Measurements from ENCODE around the gene ZNF860.

The ZNF860 gene

DNA sequence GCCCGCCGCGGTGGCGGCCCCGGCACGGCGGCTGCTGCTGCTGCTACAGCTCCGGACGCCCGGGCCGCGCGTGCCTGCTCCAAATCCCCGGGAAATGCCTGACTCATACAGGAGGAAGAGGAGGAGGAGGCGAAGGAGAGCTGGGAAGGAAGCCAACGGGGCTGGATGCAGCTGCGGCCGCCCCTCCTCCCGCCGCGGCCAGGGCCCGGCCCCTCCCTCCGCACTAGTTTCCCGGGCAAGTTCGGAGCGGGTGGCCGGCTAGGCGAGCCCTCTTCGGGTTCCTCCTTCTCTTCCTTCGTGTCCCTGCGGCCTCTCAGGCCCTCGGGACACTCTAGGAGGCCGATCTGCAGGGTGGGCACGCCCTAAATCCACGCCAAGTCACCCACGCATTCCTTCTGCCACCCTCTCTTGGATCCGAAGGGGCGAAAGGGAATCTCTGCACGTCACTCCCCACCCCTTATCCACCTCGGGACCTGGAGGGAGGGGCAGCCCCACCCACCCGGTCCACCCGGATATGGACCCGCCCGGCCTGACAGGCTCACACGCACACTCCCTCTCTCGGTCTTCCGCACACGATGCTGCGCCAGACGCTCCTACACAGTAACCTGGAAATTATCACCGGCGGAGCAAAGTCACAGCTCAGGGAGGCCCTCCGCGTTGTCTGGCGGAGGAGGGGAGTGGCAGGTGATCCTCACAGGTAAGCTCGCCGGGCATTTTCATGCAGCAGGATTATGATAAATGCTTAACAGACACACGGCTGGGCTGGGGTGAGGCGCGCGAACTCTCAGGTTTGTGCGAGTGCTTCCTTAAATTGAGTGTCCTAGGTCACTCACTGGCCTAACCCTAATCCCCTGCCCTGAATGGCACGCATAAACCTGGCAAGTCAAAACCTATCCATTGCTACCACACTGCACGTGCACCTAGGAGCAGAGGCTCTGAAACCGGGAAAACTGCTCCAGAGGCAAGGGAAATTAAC lies at the start of gene ZNF860, which contains the start of gene OSBPL10:
TSS of gene ZNF860 (plus strand) at position 545 of the 976 bp plus-strand sequence. CDS start 7,330 bp downstream, outside the sequence.
TSS of gene OSBPL10 (minus strand) at position 57 of the 976 bp plus-strand sequence. CDS start 83 bp downstream, outside the sequence.
- DNase-seq, result peak; percentile 92
- in situ Hi-C loops (cut with HindIII; ENCODE audit: low pct_ligation_motif_present, low pct_unique_long_range_greater_than_20kb, low sequenced_read_pairs), result no loop called here

- in situ Hi-C loops (cut with HindIII; ENCODE audit: low pct_ligation_motif_present, low pct_unique_long_range_greater_than_20kb, low sequenced_read_pairs), result no loop called here
- no peak for DNase-seq
Observed at GRCh38 chr3:31932990-31933389, 48.6 kb upstream of the ZNF860 start.

GRCh38 chr3:31934018-31934417 lies 47.5 kb upstream of the ZNF860 start:
- in situ Hi-C loops (cut with HindIII; ENCODE audit: low pct_ligation_motif_present, low pct_unique_long_range_greater_than_20kb, low sequenced_read_pairs), result no loop called here
- DNase-seq, result no peak

- DNase-seq, result no peak
Observed at GRCh38 chr3:31934866-31935265, 46.7 kb upstream of the ZNF860 start.

GRCh38 chr3:31936420-31937060 lies 45.0 kb upstream of the ZNF860 start:
- in situ Hi-C loops (cut with HindIII; ENCODE audit: low pct_ligation_motif_present, low pct_unique_long_range_greater_than_20kb, low sequenced_read_pairs), result no loop called here
- no peak for DNase-seq

More at GRCh38 chr3:31934866-31935265, 46.7 kb upstream of the ZNF860 start:
- in situ Hi-C loops (cut with HindIII; ENCODE audit: low pct_ligation_motif_present, low pct_unique_long_range_greater_than_20kb, low sequenced_read_pairs), result no loop called here

GRCh38 chr3:31937225-31937624 lies 44.3 kb upstream of the ZNF860 start:
- DNase-seq, result no peak
- in situ Hi-C loops (cut with HindIII; ENCODE audit: low pct_ligation_motif_present, low pct_unique_long_range_greater_than_20kb, low sequenced_read_pairs), result no loop called here

GRCh38 chr3:31942446-31942845 lies 39.1 kb upstream of the ZNF860 start:
- in situ Hi-C loops (cut with HindIII; ENCODE audit: low pct_ligation_motif_present, low pct_unique_long_range_greater_than_20kb, low sequenced_read_pairs), result no loop called here
- no peak for DNase-seq

GRCh38 chr3:31943041-31943440 lies 38.5 kb upstream of the ZNF860 start:
- no peak for DNase-seq
- in situ Hi-C loops (cut with HindIII; ENCODE audit: low pct_ligation_motif_present, low pct_unique_long_range_greater_than_20kb, low sequenced_read_pairs), result no loop called here

DNA sequence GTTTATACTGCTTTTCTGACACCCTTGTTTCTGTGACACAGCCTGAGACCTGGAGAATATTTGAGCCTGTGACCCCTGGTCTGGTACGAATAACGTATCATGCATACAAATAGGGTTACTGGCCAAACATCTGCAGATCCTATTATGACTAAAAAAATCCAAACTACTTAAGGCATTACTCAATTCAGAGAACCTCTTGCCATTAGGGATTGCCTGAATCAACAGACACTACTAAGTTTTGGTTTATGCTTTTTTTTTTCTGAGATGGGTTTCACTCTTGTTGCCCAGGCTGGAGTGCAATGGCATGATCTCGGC lies 35.9 kb upstream of the ZNF860 start:
- in situ Hi-C loops (cut with HindIII; ENCODE audit: low pct_ligation_motif_present, low pct_unique_long_range_greater_than_20kb, low sequenced_read_pairs), result no loop called here
- no peak for DNase-seq

GRCh38 chr3:31946484-31947081 lies 35.0 kb upstream of the ZNF860 start:
- DNase-seq, result no peak
- in situ Hi-C loops (cut with HindIII; ENCODE audit: low pct_ligation_motif_present, low pct_unique_long_range_greater_than_20kb, low sequenced_read_pairs), result no loop called here

- in situ Hi-C loops (cut with HindIII; ENCODE audit: low pct_ligation_motif_present, low pct_unique_long_range_greater_than_20kb, low sequenced_read_pairs), result no loop called here
- no peak for DNase-seq
Observed at GRCh38 chr3:31947162-31947561, 34.4 kb upstream of the ZNF860 start.

DNA sequence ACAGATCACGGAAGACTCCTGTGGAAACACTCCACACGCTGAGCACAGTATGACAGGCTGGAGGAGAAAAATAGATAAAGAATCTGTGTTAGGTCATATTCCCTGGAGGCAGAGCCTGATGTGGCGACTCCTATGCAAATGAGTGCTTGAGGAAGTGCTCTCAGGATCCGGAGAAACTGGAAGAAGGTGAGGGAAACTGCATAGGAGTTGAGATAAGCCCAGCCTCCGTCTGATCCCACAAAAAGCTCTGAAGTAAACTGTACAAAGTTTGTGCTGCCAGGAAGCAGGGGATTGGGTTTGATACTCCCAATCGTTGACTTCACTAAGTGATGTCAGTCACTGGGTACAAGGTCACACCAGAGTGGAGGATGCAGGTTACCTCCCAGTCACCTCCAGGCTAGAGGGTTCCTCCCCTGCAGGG lies 33.9 kb upstream of the ZNF860 start:
- in situ Hi-C loops (cut with HindIII; ENCODE audit: low pct_ligation_motif_present, low pct_unique_long_range_greater_than_20kb, low sequenced_read_pairs), result no loop called here
- DNase-seq, result no peak

- in situ Hi-C loops (cut with HindIII; ENCODE audit: low pct_ligation_motif_present, low pct_unique_long_range_greater_than_20kb, low sequenced_read_pairs), result no loop called here
- no peak for DNase-seq
Observed at GRCh38 chr3:31948280-31948679, 33.3 kb upstream of the ZNF860 start.

- in situ Hi-C loops (cut with HindIII; ENCODE audit: low pct_ligation_motif_present, low pct_unique_long_range_greater_than_20kb, low sequenced_read_pairs), result no loop called here
Observed at GRCh38 chr3:31952205-31952604, 29.3 kb upstream of the ZNF860 start.

DNA sequence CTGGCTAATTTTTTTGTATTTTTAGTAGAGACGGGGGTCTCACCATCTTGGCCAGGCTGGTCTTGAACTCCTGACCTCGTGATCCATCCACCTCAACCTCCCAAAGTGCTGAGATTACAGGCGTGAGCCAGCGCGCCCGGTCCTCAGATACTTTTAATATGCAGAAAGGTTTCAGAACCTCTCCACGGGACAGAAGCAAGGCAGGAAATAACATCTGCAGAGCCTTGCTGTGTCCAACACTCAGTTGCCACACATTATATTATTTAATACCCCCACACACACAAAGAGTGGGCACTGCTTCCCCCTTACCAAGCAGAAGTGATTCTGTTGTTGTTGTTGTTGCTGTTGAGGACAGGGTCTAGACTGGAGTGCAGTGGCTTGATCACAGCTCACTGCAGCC lies 28.5 kb upstream of the ZNF860 start:
- DNase-seq, result no peak
- in situ Hi-C loops (cut with HindIII; ENCODE audit: low pct_ligation_motif_present, low pct_unique_long_range_greater_than_20kb, low sequenced_read_pairs), result no loop called here

More at GRCh38 chr3:31952205-31952604, 29.3 kb upstream of the ZNF860 start:
- DNase-seq, result no peak

DNA sequence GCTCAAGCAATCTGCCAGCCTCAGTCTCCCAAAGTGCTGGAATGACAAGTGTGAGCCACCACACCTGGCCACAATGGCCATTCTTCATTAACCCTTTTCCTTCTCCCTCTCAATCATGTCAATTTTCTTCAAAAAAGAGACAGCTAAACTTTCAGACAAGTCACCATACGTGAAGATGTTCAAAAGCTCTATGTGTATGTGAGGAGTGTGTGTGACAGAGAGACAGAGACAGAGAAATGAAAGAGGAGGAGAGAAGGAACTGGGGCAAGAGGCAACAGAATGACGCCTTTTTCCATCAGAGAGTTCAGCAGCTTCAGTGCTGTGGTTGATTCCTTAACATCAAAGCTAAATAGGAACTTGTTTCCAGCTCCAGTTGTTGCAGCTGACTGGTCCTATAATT lies 27.9 kb upstream of the ZNF860 start:
- DNase-seq, result no peak
- in situ Hi-C loops (cut with HindIII; ENCODE audit: low pct_ligation_motif_present, low pct_unique_long_range_greater_than_20kb, low sequenced_read_pairs), result no loop called here

DNA sequence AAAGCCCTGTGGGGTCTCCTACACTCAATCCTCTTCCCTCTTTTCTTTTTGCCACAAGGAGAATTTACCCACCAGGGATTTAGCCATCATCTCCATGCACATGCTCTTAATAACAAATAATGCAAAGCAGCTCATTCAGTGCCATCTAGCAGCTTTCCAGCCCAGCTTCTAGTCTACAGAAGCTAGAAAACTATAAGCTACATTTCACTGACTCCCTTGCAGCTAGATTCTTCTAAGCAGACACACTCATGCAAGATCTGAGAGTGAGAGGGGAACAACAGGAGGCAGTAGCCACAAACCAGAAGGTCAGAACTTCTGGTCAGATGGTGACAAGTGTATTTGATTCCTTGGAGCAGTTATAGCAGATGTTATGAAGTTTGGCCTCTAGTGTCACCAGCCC lies 26.0 kb upstream of the ZNF860 start:
- in situ Hi-C loops (cut with HindIII; ENCODE audit: low pct_ligation_motif_present, low pct_unique_long_range_greater_than_20kb, low sequenced_read_pairs), result no loop called here
- no peak for DNase-seq

- no peak for DNase-seq
- in situ Hi-C loops (cut with HindIII; ENCODE audit: low pct_ligation_motif_present, low pct_unique_long_range_greater_than_20kb, low sequenced_read_pairs), result no loop called here
Observed at GRCh38 chr3:31957106-31957505, 24.4 kb upstream of the ZNF860 start.

DNA sequence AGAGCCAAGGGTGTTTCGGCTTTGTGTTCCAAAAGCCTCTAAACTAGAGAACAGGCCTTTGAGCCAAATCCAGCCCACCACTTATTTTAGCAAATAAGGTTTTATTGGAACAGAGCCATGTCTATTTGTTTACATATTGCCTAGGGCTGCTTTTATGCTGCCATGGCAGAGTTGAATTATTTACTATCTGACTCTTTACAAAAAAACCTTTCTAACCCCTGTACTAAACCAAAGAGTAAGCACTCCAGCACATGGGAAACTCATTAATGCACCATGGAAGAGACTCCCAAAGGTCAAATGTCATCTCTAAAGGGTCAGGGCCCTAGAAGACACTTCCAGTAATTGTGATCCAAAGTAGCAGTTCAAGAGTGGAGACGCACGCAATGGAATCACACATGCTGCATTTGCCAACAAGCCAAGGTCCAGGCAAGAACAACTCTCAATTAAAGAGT lies 22.8 kb upstream of the ZNF860 start:
- DNase-seq, result no peak
- in situ Hi-C loops (cut with HindIII; ENCODE audit: low pct_ligation_motif_present, low pct_unique_long_range_greater_than_20kb, low sequenced_read_pairs), result no loop called here

All from ACHN (cell line).